NCI-H345 treated with DMSO at 0.1 percent for 48 hours (cell line): ENCODE results near the gene GRP.
A peak's percentile ranks its signal among the peaks of the same experiment; 100 is the strongest.

Source experiments
- DNase-seq: peaks from one replicate; lab custom pipeline; 2025; ENCODE audit not compliant: unreplicated experiment; lab: John Stamatoyannopoulos, UW

GRP gene

DNA sequence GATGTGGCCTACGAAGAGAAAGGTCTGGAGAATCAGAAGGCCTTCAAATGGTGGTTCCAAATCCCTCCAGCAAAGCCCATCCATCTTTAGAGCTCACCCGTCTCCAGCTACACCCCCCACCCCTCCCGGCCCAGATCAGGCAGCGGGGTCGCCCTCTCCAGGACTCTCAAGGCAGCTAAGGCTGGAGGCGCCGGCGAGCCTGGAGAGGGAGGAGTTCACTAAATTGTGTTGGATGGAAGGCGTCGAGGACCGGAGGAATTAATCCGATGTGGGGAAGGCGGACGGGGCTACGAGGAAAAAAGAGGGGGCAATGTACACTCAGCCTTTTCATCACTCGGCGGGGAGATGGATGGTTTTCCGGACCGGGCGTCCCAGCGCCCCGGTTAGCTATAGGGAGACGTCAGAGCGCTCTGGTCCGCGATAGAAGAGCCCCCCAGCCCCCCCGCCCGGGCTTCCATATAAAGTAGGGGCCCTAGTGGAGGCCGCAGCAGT is at the start of gene GRP:
Gene GRP (plus strand): TSS at position 487 of the 492 bp plus-strand sequence. CDS start 108 bp downstream, outside the sequence.
- peak; percentile 67 for DNase-seq

DNA sequence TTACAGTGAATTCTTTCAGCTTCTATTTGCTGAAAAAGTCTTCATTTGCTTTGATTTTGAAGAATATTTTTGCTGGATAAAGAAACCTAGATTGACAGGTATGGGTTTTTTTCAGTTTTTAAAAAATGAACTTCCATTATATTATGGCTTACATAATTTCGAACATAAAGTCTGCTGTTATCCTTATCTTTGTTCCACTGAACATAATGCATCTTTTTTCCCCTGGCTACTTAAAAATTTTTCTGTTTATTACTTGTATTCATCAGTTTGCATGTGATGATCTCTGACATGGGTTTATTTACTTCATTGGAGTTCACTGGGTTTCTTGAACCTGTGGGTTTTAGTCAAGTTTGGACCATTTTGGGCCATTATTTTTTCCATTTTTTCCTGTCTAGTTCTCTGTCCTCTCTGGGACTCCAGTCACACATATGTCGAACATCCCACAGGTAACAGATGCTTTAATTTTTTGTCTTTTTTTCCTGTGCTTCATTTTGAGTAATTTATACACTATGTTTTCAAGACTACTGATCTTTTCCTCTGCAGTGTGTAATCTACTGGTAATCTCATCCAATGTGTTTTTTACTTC is 47.2 kb upstream of the GRP start:
- no peak for DNase-seq

DNA sequence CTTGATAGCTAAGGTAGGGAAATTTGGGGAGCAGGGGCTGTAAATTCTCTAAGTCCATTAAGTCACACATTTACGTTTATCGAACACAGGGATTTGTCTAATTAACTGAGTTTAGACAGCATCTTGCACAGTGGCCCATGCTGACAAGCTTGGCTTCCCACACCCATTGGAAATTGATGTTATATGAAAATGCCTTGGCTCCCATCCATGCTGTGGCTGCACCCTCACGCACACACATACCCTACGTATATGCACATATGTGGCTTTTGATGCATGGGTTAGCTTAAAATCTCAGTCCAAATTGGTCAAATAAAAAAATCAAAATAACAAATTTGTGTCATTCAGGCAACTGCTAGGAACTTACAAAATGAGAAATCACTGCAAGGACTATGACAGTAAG is 42.5 kb upstream of the GRP start:
- DNase-seq, result no peak

DNA sequence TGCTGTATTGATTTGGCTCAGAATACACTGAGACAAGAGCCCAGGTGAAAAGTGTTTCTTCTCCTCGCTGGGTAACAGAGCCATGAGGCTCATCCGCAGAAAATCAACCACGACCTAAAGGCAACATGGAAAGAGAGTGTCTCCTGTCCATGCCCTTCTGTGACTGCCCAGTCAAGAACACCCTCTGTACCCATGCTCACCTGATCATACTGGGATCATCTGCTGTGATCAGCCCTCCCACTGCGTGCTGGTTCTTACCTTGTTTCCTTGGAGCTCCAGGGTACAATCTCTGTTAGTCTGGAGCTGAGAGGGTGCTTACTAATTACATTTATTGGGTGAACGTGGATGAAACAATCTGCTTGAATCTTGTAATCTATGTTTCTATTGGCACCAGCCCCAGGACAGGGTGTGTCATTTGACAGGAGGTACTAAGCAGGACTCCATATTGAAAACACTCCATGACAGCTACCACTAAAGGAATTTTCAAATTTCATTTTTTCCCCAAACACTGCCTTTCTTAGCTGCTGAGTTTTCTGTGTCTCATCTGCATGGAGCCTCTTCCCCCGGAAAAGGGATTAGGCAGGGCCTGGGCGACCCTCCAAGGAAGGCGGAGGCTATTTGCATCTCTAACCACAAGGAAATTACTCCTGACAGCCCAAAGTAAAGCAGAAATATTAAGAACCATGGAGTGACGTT is 39.7 kb upstream of the GRP start:
- no peak for DNase-seq

DNA sequence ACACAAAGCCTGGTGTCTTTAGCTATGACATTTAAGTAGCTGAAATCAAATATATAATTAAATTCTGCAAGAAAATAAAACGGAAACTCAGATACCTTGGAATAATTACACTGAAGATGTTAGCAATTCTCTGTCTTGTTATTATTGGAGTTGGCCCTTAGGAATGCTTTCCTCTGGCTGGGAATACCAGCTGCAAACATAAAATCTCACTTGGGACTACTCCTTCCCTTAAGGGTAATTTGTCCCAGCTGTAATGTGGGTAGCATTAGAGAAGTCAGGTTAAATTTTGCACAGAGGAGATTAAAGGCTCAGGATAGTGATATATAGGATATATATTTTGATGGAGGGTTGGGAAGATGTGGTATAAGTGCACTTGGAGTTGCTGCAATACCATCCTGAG is 37.3 kb upstream of the GRP start:
- DNase-seq, result no peak

DNA sequence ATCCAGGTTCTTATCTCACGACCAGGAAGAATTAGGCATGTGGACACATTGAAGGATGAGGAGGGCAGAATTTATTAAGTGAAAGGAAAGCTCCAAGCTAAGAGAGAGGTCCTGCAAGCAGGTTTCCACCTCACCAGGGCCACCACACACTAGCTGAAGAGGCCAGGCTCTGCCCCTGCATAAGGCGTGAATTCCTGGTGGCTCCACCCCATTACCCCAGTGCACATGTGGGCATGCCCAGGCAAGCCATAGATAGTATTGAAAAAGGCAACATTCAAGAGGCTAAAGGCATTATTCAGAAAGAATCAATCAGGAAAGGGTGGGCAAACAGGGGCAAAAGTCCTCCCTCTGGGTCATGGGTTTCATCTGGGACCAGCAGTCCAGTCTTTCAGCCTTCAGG is 30.9 kb upstream of the GRP start:
- no peak for DNase-seq

DNA sequence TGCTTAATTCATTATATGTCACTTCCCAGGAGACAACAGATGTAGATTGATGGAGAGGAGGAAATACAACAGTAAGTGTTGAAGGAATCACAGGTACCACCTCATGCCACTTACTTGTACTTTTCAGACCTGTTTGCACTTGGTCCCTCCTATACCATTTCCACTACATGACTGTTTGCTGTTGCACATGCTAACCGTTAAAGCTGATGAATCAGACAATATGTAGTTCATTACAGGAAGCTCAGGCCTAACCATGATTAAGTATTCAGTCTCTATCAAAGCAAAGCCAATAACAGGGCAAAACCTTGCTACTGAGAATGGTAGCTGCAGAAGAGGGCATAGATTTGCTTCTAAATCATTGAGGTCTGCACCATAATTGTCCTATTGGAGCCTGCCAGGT is 30.2 kb upstream of the GRP start:
- DNase-seq, result no peak

DNA sequence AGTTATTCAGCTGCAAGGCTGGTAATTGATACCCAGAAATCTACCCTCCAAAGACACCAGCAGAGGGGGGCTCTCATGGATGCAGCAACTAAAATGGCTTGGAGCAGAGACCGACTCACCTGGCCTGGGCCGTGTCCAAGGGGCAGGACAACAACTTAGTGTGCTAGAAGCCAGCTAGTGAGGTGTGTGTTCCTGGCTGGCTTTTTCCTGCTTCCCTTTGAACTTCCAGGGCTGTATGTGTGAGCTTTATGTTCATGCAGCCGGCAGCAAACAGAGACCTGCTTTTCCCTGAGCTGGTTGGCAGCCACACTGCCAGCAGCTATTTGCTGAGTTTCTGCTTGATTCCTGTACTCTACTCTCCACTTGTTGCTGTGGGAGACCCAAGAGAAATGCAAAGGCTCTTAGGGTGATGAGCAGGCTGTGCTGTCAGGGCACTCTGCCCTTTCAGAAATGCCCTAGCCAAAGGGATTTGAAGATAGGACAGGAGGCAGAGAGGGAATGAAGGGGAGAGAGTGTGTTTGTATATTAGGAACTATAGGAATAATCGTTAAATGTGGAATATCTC is 23.7 kb upstream of the GRP start:
- DNase-seq, result no peak

DNA sequence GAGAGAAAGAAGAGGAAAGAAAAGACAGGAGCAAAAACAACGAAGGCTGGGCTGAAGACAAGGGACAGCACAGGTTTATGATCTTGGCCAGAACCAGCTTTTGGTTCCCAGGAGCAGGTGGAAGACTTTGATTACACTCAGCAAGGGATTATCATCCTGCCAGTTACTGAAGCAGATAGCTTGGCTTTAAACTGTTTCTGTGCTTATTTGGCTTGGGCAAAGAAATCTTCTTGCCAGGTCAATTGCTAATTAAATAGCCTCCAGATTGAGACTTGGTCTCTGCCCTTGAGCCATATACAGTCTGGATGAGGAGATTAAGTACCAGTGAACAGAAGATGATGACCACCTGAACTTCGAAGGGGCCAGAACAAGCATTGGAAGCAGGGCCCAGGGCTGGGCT is 22.3 kb upstream of the GRP start:
- no peak for DNase-seq

DNA sequence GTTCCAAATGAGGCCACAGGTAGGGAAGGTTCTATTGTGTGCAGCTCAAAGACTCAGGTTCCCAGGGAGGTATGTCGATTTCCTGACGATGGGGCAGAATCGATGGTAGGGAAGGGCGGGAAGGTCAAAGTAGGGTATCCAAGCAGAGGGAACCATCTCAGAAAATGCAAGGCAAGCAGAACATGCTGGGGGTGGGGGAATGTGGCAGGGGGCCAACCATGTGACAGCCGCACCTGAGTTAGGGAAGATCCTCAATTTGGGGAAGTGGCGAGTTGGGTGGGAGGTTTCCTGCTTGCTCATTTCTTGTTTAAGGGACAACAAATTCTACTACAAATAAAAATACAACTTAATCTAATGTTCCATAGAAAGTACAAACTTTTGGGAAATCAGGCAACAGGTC is 21.7 kb upstream of the GRP start:
- DNase-seq, result no peak

DNA sequence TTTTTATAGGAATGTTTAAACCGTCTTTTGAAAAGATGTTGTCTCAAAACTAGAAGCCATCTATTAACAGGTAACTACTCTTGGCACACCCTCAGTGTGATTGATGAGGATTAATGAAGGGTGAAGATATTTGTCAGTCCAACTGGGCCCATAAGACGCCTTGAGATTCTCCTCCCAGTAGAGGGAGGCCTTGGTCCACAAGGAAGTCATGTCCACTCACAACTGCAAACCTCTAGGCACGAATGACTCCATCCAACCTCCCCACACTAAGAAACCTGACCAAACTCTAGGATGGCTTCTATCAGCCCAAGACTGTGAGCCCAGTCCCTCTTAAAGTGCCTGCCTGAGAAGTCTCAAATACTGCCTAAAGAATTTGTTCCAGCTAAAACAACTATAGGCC is 19.2 kb upstream of the GRP start:
- DNase-seq, result no peak

DNA sequence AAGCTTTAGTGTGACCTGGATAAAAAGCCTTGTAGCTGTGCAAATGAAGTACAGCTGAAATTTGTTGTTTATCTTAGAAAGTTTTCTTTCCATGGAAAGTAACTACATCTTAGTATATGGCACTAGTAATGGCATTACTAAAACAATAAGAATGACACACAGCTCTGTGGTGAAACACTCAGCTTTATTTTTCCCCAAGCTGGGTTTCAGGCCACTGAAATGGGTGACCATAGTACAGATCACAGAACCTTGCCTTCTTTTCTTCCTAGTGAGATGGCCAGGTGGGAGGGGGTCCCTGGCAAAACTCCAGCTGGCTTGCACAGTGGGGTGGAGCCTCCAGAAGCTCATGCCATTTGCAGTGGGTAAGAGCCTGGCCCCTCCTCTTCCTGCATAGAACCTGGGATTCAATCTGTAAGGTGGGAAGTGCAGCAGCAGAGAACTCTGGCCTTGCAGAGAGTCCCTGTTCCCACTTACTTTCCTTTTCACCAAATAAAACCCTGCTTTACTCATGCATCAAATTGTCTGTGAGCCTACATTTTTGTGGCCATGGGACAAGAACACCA is 17.6 kb upstream of the GRP start:
- DNase-seq, result peak; percentile 29

DNA sequence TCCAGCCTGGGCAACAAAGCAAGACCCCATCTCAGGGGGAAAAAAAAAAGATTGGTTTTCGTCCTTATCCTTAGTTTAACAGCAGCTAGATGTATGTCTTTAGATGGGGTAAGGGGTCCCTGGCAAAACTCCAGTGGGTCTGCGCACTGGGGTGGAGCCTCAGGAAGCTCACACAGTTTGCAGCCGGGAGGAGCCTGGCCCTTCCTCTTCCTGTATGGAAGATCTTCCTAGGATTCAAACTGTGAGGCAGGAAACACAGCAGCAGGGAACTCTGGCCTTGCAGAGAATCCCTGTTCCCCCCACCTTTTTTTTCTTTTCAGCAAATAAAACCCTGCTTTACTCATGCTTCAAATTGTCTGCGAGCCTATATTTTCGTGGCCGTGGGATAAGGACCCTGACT is 12.5 kb upstream of the GRP start:
- no peak for DNase-seq

DNA sequence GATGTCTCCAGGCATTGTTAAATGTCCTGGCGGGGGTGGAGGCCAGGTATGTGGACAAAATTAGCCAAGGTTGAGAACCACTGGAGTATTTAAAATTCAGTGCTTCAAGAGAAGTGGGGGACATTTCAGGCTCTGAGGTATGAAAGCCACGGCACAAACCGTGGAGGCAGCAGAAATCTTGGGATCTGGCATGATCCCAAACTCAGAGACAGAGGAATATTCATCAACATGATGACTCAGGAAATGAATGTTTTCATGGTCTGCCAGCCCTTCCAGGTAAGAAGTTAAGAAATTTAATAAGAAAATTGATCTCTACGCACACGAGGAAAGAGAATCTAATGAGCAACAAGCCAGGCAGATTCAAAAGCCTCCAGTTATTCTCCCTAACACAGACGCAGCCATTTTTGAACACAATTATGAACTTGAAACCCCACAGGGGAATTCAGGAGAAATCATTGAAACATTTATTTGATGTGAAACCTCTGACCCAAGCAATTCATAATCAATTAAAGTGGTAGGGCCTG is 11.3 kb upstream of the GRP start:
- no peak for DNase-seq

DNA sequence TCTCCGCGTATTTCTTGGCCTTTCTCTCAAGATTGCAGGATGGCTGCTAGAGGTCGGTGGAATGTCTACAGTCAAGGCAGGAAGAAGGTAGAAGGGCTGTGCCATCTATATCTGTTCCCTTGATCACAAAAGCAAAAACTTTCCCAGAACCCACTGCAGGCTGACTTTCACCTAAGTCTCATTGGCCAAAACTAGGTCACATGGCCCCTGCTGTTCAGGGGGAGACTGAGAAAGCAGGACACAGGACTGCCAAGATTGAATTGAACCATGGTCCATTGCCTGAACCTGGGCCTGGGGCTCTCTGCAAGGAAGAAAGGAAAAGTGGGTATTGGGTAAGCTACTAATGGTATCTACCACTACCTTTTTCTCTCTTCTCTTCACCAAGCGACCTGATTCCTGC is 9.7 kb upstream of the GRP start:
- no peak for DNase-seq

DNA sequence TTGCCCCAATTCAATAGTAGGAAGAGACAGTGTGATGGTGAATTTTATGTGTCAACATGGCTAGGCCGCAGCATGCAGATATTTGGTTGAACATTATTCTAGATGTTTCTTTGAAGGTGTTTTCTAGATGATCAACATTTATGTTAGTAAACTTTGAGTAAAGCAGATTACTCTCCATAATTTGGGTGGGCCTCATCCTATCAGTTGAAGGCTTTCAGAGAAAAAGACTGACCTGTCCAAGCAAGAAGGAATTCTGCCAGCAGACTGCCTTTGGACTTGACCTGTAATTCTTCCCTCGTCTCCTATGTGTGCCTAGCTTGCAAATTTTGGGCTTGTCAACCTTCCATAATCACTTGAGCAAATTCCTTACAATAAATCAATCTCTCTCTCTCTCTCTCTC is 8.3 kb upstream of the GRP start:
- DNase-seq, result no peak

DNA sequence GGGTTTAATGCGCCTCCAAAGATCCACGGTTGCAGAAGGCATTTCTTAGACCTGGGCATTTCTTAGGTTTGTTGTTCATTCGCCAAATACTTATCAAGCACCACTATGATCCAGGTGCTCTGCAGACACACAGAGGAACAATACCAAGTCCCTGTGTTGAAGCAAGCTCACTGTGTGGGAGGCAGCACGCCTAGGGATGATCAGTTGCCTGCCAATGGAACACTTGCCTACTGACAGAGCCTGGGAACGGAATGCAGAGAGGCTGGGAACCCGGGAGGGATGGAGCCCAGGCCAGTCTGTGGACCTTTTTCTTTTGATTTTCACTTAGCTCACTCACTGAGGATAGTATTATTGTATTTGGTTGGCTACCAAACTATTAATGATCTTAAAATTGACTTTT is 1.9 kb upstream of the GRP start:
- DNase-seq, result peak; percentile 72

DNA sequence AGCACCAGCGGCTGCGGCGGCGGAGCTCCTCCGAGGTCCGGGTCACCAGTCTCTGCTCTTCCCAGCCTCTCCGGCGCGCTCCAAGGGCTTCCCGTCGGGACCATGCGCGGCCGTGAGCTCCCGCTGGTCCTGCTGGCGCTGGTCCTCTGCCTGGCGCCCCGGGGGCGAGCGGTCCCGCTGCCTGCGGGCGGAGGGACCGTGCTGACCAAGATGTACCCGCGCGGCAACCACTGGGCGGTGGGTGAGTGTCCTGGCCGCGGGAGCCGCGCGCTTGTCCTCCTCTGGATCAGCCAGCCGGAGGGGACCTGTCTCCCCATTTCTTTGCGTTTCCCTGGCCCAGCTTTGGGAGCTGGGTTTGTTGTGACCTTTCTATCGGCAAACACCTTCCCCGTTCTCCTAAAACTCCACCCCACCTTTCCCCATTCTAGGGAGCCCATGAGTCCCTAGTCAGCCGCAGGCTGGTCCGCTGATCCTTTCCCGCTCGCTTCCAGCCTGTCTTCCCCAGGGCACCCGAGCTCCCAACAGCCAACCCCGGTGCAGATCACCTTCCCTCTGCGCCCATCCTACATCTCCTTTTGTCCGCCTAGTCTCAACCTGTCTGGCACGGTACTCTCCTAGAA is 316 bp downstream of the GRP start:
- no peak for DNase-seq

DNA sequence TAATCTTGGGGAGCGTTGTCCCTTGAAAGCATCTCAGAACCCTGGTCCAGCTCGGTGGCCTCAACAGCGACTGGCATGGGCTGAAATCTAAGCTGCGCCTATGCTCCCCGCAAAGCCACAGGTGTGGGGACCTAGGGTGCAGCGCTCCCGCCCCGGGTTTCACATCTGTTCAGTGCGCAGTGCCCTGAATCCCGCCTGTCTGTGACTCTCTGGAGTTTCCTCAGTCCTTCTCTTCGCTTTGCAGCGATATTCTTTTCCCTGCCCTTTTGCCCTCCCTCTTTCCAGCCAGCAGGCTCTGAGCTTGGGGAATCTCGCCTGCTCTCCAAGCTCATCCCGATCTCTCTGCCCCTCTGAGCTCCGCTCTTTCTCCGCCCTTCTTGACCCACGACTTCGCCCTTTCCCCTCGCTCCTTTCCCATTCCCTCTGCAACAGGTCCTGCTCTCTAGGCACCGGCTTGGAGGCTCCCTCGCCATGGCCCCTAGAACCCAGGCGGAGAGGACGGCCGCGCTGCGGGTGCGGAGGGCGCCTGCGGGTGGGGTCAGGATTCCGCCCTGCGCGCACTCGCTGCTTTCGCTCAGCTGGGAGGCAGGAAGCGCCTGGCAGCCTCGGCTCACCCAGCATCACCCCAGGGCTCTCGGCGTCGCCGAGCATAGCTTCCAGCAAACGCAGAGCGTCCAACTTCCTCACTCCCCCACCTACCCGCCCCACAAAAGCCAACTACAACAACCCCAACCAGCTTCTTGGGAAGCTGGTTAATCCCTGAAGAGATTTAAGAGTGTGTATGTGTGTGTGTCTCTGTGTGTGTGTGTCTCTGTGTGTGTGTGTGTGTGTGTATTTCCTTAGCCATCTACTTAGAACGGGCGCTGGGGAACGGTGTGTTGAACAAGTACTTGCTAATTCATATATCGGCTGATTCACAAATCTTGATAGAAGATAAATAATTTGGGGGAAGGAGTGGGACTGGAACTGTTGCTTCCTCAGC is 1.1 kb downstream of the GRP start:
- DNase-seq, result no peak

DNA sequence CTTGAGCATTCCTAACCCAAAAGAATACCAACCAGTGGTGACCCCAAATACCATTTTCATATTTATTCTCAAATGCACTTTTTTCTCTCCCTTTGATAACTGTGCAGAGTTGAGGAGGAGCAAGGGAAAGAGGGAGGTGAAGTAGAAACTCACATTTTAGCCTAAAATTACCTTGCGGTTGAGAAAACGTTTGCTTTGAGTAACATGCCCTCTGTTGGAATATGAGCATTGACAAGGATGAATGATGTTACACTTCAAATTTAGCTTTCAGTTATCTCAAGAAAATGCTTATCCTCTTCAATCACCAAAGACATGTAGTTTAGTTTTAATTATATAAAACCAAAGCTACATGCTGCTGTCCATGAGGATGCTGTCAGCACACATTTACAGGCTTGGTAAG is 2.4 kb downstream of the GRP start:
- DNase-seq, result no peak
